B cell (primary cell): Measurements from ENCODE around the gene FAM13C.

Experiments used
- EZH2 ChIP-seq: IDR thresholded peaks from 2 replicates; pipeline ENCODE4 v1.6.1; 2012; ENCODE audit warnings: borderline replicate concordance, low read depth, mild to moderate bottlenecking, moderate library complexity, low read length; ENCODE audit not compliant: insufficient read depth, poor library complexity, severe bottlenecking
- TF ChIP-seq, protein P1 (sequence below): fragments of 200-600 bp; IDR thresholded peaks from one replicate; pipeline ENCODE4 v1.8.0; 2022; ENCODE audit warnings: antibody characterized with exemption, mild to moderate bottlenecking

DNA sequence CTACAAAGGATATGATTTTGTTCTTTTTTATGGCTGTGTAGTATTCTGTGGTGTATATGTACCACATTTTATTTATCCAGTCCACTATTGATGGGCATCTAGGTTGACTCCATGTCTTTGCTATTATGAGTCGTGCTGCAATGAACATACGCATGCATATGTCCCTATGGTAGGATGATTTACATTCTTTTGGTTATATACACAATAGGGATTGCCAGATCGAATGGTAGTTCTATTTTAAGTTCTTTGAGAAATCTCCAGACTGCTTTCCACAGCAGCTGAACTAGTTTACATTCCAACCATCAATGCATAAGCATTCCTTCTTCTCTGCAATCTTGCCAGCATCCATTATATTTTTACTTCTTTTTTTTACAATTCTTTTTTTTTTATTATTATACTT lies 35.6 kb upstream of the FAM13C start:
- TF ChIP-seq, protein P1, sequence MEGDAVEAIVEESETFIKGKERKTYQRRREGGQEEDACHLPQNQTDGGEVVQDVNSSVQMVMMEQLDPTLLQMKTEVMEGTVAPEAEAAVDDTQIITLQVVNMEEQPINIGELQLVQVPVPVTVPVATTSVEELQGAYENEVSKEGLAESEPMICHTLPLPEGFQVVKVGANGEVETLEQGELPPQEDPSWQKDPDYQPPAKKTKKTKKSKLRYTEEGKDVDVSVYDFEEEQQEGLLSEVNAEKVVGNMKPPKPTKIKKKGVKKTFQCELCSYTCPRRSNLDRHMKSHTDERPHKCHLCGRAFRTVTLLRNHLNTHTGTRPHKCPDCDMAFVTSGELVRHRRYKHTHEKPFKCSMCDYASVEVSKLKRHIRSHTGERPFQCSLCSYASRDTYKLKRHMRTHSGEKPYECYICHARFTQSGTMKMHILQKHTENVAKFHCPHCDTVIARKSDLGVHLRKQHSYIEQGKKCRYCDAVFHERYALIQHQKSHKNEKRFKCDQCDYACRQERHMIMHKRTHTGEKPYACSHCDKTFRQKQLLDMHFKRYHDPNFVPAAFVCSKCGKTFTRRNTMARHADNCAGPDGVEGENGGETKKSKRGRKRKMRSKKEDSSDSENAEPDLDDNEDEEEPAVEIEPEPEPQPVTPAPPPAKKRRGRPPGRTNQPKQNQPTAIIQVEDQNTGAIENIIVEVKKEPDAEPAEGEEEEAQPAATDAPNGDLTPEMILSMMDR = no peak
- TF ChIP-seq EZH2 = no peak
